Islet precursor cell (in vitro differentiated cells): ENCODE data around the gene DNAJC7.
"Not testable (repeated sequence)": the region's sequence is repeated elsewhere in the genome, so short reads cannot be mapped to it uniquely, and the experiment has no call there.

ENCODE experiments used
- DNase-seq: peaks from one replicate; pipeline ENCODE4 v3.0.0-alpha.2; 2018

Gene DNAJC7

GRCh38 chr17:42010266-42010680 lies 7.0 kb downstream of the DNAJC7 start:
- DNase-seq = not testable (repeated sequence)

- DNase-seq = no peak
Observed at GRCh38 chr17:42009170-42009569, 8.1 kb downstream of the DNAJC7 start.

DNA sequence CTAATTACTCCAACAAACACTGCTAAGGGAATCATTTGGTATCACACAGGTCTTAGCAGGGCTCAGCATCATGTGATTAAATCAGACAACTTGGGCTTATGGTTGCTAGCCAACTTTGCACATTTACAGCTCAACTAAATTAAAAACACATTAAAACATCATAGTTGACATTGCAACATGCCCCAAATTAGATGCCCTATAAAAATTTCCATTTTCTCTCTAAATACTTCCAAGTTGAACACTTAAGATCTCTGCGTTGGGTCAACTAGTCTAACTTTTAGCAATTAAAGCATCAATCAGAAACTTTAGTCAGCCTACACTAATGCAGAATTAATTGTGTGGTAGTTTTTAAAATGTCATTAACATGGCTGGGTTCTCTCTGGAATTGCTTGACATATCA lies 12.1 kb downstream of the DNAJC7 start:
- DNase-seq = no peak

DNA sequence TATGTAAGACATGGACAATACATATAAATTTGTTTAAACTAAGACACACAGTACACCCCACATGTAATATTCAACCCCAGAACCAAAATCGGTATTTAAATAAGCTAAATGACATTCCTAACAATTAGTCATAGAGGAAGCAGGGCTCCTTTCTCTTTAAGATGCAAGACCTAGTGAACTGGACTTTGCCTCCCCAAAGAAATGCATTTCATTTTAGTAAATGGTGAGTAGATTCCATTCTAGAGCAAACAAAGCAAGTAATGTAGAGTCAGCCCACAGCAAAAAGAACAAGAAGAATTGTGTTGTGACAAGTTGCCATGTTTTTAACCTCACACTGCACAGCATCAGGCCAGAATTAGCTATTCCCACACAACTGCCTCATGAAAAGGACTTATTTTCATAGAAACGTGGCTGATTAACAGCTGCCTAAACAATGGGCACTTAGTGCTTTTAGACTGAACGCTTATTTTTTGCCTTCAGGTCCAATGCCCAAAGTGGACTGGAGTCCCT lies 14.4 kb downstream of the DNAJC7 start:
- no peak for DNase-seq

- DNase-seq = no peak
Observed at GRCh38 chr17:42002175-42002791, 15.0 kb downstream of the DNAJC7 start.

- DNase-seq = no peak
Observed at GRCh38 chr17:42001729-42002128, 15.5 kb downstream of the DNAJC7 start.

GRCh38 chr17:42000413-42001133 lies 16.7 kb downstream of the DNAJC7 start:
- DNase-seq = no peak

DNA sequence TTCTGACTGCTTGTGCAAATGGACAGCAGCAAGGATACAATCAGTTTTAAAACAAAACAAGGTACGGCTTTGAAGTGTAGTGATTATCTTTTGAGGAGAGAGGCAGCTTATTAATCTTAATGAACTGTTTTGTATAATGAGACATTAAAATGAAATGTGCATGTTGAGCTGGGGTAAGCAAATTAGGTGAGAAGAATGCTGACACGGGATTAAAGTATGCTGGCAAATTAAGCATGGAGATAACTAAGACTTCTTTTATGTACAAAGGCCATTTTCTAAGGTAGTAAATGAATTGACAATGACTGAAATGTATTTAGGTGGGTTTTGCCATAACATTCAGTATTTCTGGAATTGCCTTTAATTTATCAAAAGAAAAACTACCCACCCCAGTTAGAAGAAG lies 18.7 kb downstream of the DNAJC7 start:
- no peak for DNase-seq

DNA sequence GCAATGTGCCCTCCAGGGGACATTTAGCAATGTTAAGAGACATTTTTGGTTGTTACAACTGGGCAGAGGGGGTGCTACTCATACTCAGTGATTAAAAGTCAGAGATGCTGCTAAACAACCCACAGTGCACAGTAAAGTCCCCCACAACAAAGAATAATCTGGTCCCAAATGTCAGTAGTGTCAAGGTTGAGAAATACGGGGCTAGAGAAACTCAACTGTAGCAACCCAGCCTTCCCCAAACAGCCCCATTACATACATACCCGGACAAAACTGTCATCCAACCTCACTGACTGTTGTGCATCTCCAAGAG lies 20.4 kb downstream of the DNAJC7 start:
- DNase-seq = no peak

GRCh38 chr17:41992576-41992975 lies 24.7 kb downstream of the DNAJC7 start:
- DNase-seq = no peak

DNA sequence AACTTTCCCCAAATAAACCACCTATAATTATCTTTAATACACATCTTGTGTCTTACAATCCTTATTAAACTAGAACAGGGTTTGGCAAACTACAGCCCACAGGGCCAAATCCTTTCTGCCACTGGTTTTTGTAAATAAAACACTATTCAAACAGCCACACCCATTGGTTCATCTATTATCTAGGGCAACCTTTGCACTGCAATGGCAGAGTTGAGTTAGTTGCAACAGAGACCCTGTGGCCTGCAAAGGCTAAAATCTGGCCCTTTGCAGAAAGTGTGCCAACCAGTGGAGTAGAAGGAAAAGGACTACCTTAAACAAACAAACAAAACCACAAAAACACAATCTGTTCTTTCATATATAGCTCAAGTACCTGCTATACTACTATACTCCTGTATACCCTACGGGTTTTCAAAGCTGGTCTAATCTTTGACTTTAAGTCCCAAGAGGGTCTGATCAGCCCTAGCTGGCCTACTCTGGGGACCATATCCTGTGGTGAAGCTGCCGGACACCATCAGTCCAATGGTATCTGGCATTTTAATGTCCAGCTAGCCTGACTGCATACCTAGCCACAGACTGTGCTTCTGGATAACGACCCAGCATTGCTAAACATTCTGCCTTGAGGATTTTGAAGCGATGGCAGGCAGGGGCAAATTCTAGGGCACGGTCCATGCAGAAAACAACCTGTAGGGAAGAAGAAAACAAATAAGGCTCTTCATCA lies 27.4 kb downstream of the DNAJC7 start:
- DNase-seq = no peak

DNA sequence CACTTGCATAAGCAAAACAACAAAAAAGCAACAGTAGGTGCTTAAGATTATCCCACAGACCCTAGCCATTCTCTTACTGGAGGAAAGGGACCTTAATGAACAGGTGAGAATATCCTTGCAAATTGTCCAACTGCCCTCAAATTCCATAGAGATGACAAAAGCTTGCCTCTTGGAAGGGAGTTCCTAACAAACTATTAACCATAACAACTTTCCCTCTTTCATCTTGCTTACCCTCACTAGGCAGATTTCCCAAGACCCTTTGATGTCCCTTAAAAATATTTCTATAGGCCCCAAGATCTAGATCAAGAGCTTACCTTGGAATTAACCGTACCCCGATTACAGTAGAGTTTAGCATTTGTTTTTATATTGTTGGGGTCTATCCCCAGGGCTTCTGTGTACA lies 28.8 kb downstream of the DNAJC7 start:
- DNase-seq = no peak

- peak; percentile 65 for DNase-seq
Observed at GRCh38 chr17:41987642-41988041, 29.6 kb downstream of the DNAJC7 start.

GRCh38 chr17:41986634-41987033 lies 30.6 kb downstream of the DNAJC7 start:
- DNase-seq = no peak

- no peak for DNase-seq
Observed at GRCh38 chr17:41985919-41986318, 31.3 kb downstream of the DNAJC7 start.

DNA sequence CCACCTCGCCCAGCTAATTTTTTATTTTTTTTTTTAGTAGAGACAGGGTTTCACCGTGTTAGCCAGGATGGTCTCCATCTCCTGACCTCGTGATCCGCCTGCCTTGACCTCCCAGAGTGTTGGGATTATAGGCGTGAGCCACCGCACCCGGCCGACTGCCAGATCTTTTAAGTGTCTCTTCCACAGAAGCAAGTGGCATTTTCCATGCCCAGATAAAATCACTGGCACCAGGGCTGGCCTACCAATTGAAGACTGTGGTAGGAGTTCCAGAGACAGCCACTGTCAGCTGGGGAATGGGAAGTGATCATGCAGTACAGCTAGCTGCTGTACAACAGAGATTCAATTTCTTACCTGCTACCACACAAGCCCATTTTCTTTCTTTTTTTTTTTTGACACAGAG lies 32.8 kb downstream of the DNAJC7 start:
- no peak for DNase-seq

GRCh38 chr17:41982026-41982760 lies 35.0 kb downstream of the DNAJC7 start:
- DNase-seq = peak; percentile 90

GRCh38 chr17:41977991-41978390 lies 39.2 kb downstream of the DNAJC7 start:
- DNase-seq = no peak

GRCh38 chr17:41976142-41976768 lies 41.0 kb downstream of the DNAJC7 start:
- DNase-seq = no peak

DNA sequence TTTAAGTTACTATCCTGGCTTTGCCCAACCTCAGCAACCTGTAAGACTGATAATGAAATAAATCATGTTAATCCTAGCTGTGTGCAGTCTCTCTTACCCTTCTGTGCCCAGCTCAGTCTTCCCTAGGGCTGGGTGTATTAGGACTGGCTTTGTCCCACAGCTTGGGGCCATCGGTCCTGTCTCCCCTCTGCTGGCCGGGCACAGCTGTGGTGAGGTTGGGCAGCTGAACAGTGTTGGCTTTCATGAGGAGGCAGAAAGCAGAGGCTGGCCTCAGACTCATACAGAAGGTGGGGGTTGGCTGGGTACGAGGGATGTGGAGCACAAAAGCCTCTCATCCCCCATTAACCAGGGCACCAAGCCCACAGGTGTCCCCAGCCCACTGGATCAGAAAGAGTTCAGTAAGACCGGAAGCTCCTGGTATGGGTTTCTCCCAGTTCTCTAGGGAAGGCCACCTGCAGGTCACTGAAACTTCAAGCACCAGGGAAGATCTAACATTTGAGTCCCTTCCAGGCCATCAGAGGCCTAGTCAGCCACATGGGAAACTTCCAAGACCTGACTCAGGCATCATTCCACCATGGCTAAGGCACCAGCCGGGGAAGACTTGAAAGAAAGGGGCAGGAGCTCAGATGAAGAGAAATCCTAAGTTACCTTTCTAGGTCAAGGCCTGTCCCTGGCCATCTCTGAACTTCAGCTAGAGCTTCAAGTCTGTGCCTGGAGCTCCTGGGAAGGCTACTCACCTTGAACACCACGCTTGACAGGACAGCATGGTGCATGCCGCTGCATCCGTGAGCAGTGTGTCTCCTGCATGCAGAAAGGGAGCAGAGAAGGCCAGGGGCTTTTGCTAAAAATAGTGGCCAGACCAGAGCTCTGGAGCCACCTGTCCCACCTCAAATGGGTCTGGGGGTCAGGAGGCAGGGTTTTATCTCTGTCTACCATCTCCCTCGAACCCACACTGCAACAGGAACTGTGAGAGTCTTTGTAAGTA lies 41.8 kb downstream of the DNAJC7 start:
- no peak for DNase-seq

DNA sequence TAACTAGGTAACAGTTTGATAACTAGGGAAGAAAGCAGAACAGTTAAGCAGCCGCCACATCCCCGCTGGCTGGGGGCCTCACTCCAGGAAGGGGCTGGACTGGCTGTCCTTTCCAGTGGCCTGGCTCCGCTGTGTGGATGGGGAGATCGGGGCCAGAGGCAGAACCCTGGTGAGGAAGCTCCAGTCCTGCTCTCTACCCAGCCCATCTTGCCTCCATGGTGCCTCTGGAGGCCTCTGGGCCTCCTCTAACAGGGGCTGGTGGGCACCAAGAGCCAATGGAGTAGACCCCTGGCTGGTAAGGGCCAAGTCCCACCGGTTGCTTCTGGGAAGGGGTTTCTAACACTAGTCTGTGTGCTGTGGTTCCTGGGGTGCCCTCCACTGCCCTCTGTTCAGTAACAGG lies 42.6 kb downstream of the DNAJC7 start:
- DNase-seq = no peak

GRCh38 chr17:41974031-41974430 lies 43.2 kb downstream of the DNAJC7 start:
- no peak for DNase-seq
